Measurements from ENCODE around the gene ANKRD12.

DNA sequence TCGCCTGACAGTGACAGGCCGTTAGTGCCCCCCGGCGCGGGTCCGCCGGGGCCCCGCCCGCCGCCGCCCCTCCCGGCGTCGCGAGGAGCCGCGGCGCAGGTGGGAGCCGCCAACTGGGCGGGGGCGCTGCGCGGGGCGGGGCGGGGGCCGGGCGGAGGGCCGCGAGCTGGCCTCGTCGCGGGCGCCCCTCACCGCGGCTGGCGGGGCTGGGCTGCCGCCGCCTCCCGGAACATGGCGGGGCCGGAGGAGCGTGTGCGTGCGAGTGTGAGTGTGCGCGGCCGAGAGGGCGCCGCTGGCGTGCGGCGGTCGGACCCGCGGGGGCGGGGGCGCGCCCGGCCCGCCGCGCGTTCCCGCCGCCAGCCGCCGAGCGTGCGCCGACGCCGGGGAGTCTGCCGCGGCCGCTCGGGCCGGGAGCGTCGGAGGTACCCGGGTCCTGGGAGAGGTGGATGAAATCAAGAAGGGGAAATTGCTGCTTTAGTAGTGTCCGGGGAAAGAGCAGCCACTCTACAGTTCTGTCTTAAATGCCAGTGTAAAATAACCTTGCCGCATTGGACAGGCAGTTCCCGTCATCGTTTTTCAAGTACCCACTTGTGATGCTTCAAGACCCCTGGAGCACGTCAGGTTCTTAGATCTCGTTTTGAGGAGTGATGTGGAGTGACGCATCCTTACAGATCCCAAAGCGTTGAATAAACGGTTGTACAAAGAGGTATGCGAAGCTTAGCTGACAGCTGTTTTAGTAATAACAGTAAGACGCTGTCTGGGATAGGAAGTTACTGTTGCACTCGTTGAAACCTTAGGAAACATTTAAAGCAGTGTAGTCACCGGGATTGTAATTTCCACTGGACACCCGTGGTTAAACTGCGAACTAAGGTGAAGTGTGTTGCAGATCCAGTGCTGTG lies 836 bp downstream of the ANKRD12 start:
- TF ChIP-seq, protein P1, sequence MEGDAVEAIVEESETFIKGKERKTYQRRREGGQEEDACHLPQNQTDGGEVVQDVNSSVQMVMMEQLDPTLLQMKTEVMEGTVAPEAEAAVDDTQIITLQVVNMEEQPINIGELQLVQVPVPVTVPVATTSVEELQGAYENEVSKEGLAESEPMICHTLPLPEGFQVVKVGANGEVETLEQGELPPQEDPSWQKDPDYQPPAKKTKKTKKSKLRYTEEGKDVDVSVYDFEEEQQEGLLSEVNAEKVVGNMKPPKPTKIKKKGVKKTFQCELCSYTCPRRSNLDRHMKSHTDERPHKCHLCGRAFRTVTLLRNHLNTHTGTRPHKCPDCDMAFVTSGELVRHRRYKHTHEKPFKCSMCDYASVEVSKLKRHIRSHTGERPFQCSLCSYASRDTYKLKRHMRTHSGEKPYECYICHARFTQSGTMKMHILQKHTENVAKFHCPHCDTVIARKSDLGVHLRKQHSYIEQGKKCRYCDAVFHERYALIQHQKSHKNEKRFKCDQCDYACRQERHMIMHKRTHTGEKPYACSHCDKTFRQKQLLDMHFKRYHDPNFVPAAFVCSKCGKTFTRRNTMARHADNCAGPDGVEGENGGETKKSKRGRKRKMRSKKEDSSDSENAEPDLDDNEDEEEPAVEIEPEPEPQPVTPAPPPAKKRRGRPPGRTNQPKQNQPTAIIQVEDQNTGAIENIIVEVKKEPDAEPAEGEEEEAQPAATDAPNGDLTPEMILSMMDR (IDR thresholded peaks at IDR 0.05) = no peak
- TF ChIP-seq ZFX (IDR thresholded peaks at IDR 0.05; ENCODE audit: borderline replicate concordance) = no peak

All from 22Rv1 (cell line).